GM21576 (cell line): Measurements from ENCODE around the gene SLCO4A1.

Experiments
- ATAC-seq: cut with Tn5 transposase; IDR thresholded peaks from one replicate; pipeline ENCODE4 v1.9.1; 2021; ENCODE audit warnings: mild to moderate bottlenecking, moderate library complexity; ENCODE audit not compliant: unreplicated experiment

Gene SLCO4A1

GRCh38 chr20:62663145-62664018 lies 21.1 kb downstream of the SLCO4A1 start:
- ATAC-seq: no peak

GRCh38 chr20:62664019-62664971 lies 22.0 kb downstream of the SLCO4A1 start:
- no peak for ATAC-seq

- ATAC-seq: no peak
Measured at GRCh38 chr20:62665153-62665754, 23.0 kb downstream of the SLCO4A1 start.

- no peak for ATAC-seq
Measured at GRCh38 chr20:62665826-62666735, 23.8 kb downstream of the SLCO4A1 start.

- no peak for ATAC-seq
Measured at GRCh38 chr20:62666736-62667529, 24.6 kb downstream of the SLCO4A1 start.

- no peak for ATAC-seq
Measured at GRCh38 chr20:62667530-62668440, 25.5 kb downstream of the SLCO4A1 start.

- ATAC-seq: no peak
Measured at GRCh38 chr20:62668441-62669027, 26.2 kb downstream of the SLCO4A1 start.

- ATAC-seq: no peak
Measured at GRCh38 chr20:62669249-62669648, 26.9 kb downstream of the SLCO4A1 start.

GRCh38 chr20:62670156-62670555 lies 27.9 kb downstream of the SLCO4A1 start:
- no peak for ATAC-seq

GRCh38 chr20:62670998-62671397 lies 28.7 kb downstream of the SLCO4A1 start:
- ATAC-seq: no peak

- ATAC-seq: no peak
Measured at GRCh38 chr20:62671765-62672164, 29.5 kb downstream of the SLCO4A1 start.

- ATAC-seq: no peak
Measured at GRCh38 chr20:62674370-62674769, 32.1 kb downstream of the SLCO4A1 start.

GRCh38 chr20:62675156-62675876 lies 33.0 kb downstream of the SLCO4A1 start:
- ATAC-seq: no peak

- ATAC-seq: no peak
Measured at GRCh38 chr20:62675877-62676260, 33.6 kb downstream of the SLCO4A1 start.

GRCh38 chr20:62676976-62677375 lies 34.7 kb downstream of the SLCO4A1 start:
- ATAC-seq: no peak

- ATAC-seq: no peak
Measured at GRCh38 chr20:62677678-62678077, 35.4 kb downstream of the SLCO4A1 start.

- no peak for ATAC-seq
Measured at GRCh38 chr20:62678553-62678952, 36.2 kb downstream of the SLCO4A1 start.
